GM23338 (cell line): ENCODE measurements around the gene NKAIN2. TPM values are rescaled to one million over a fixed set of nuclear protein-coding genes. Genes with fewer than 3 reads are reported as not detected.

Source experiments
- ATAC-seq: fragments of 200-7000 bp; cut with Tn5 transposase; 3 replicates; pipeline ENCODE4 v1.9.1; 2020
- DNase-seq: peaks from one replicate; pipeline ENCODE4 v3.0.0-alpha.2; 2015; ENCODE audit warnings: low spot score
- H2AFZ ChIP-seq: fragments of 200-600 bp; sonication (generic); 2 replicates; pipeline ENCODE4 v1.8.0; 2016; ENCODE audit warnings: antibody characterized with exemption, mild to moderate bottlenecking, moderate library complexity
- H3F3A ChIP-seq: fragments of 200-600 bp; sonication (generic); replicated peaks from 2 replicates; pipeline ENCODE4 v1.8.0; 2017; ENCODE audit warnings: antibody characterized with exemption, mixed run types, low read depth
- H3K27ac ChIP-seq: fragments of 200-600 bp; sonication (generic); 2 replicates; pipeline ENCODE4 v1.6.1; 2016; ENCODE audit warnings: low read depth
- H3K27me3 ChIP-seq: fragments of 200-600 bp; sonication (generic); 2 replicates; pipeline ENCODE4 v1.8.0; 2016; ENCODE audit warnings: mild to moderate bottlenecking, mixed run types, moderate library complexity; ENCODE audit not compliant: insufficient read depth
- H3K36me3 ChIP-seq: fragments of 200-600 bp; sonication (generic); 2 replicates; pipeline ENCODE4 v1.8.0; 2016; ENCODE audit warnings: mild to moderate bottlenecking; ENCODE audit not compliant: insufficient read depth
- H3K4me1 ChIP-seq: fragments of 200-600 bp; sonication (generic); 2 replicates; pipeline ENCODE4 v1.8.0; 2016; ENCODE audit warnings: mild to moderate bottlenecking, moderate library complexity; ENCODE audit not compliant: insufficient read depth
- H3K4me2 ChIP-seq: fragments of 200-600 bp; sonication (generic); 2 replicates; pipeline ENCODE4 v1.7.1; 2017; ENCODE audit warnings: mixed run types
- H3K4me3 ChIP-seq: fragments of 200-600 bp; sonication (generic); 2 replicates; pipeline ENCODE4 v1.6.1; 2016; ENCODE audit warnings: mixed run types
- H3K79me2 ChIP-seq: fragments of 200-600 bp; sonication (generic); replicated peaks from 2 replicates; pipeline ENCODE4 v1.8.0; 2017; ENCODE audit warnings: mild to moderate bottlenecking; ENCODE audit not compliant: insufficient read depth
- H3K9me2 ChIP-seq: fragments of 200-600 bp; sonication (generic); 2 replicates; pipeline ENCODE4 v1.8.0; 2017; ENCODE audit not compliant: insufficient read depth
- H4K20me1 ChIP-seq: fragments of 200-600 bp; sonication (generic); replicated peaks from 2 replicates; pipeline ENCODE4 v1.8.0; 2017; ENCODE audit warnings: mild to moderate bottlenecking; ENCODE audit not compliant: insufficient read depth
- H3K27ac Mint-ChIP-seq: 2 replicates; pipeline ENCODE4 v1.8.0; 2020; ENCODE audit warnings: inconsistent platforms, mild to moderate bottlenecking, moderate library complexity, mixed read lengths
- H3K27me3 Mint-ChIP-seq: 3 replicates; pipeline ENCODE4 v1.8.0; 2022; ENCODE audit warnings: low read depth, mild to moderate bottlenecking, moderate library complexity, mixed read lengths, inconsistent platforms; ENCODE audit not compliant: insufficient read depth, poor library complexity
- H3K36me3 Mint-ChIP-seq: 3 replicates; pipeline ENCODE4 v1.8.0; 2021; ENCODE audit warnings: low read depth, mild to moderate bottlenecking, inconsistent platforms, moderate library complexity, mixed read lengths
- H3K4me1 Mint-ChIP-seq: 3 replicates; pipeline ENCODE4 v1.8.0; 2020; ENCODE audit warnings: mild to moderate bottlenecking, inconsistent platforms, mixed read lengths
- H3K4me3 Mint-ChIP-seq: 3 replicates; pipeline ENCODE4 v1.8.0; 2021; ENCODE audit warnings: moderate library complexity, mild to moderate bottlenecking, inconsistent platforms, mixed read lengths
- H3K9me3 Mint-ChIP-seq: 3 replicates; pipeline ENCODE4 v1.8.0; 2020; ENCODE audit warnings: moderate library complexity, mild to moderate bottlenecking, inconsistent platforms, mixed read lengths
- NANOG ChIP-seq: IDR thresholded peaks from 2 replicates; pipeline ENCODE4 v1.6.1; 2016; ENCODE audit warnings: antibody characterized with exemption, borderline replicate concordance
- STAT1 ChIP-seq: IDR thresholded peaks from one replicate; pipeline ENCODE4 v1.6.1; 2016; ENCODE audit warnings: antibody characterized with exemption; ENCODE audit not compliant: unreplicated experiment
- polyA plus RNA-seq: library from polyadenylated mRNA; unstranded; fragments of >200 nt; fragmentation: Nextera tagmentation; extraction: Ambion mirVana; gene quantifications from 2 replicates; pipeline ENCODE4 v1.2.1, GENCODE V29; 2016
- total RNA-seq: library from RNA; depleted of rRNA; stranded (reverse); fragments of >200 nt; shearing (Covaris generic); gene quantifications from 2 replicates; pipeline ENCODE4 v1.2.3, GENCODE V29; 2014
- TF ChIP-seq, protein P1 (sequence below): fragments of 250-450 bp; sonication (Bioruptor Pico); IDR thresholded peaks from 2 replicates; pipeline ENCODE4 v1.5.0; 2020; ENCODE audit warnings: mild to moderate bottlenecking, moderate library complexity
- TF ChIP-seq, protein P2 (sequence below): IDR thresholded peaks from 2 replicates; pipeline ENCODE4 v1.6.1; 2016; ENCODE audit warnings: antibody characterized with exemption

Gene NKAIN2
- total and polyA plus RNA-seq, 2 experiments from 2014 or later: 0.39 to 1.1 TPM

DNA sequence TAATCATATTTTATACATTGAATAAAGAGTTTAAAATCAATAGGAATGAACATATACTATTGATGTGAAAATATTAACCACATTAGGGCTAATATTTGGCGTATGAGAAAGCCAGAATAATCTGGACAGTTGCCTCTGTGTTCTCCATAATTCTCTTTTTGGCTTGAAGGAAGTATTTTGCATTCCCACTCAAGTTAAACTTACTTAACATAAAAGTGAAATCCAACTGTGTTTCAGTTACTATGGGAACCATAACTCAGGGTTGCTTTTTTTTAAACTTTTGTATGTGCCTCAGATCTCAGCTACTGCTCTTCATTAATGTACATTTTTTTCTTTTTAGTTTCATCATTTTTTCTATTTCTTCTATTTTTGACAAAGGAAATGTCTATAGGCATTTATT lies 479.8 kb downstream of the NKAIN2 start (continued):
- TF ChIP-seq, protein P1, sequence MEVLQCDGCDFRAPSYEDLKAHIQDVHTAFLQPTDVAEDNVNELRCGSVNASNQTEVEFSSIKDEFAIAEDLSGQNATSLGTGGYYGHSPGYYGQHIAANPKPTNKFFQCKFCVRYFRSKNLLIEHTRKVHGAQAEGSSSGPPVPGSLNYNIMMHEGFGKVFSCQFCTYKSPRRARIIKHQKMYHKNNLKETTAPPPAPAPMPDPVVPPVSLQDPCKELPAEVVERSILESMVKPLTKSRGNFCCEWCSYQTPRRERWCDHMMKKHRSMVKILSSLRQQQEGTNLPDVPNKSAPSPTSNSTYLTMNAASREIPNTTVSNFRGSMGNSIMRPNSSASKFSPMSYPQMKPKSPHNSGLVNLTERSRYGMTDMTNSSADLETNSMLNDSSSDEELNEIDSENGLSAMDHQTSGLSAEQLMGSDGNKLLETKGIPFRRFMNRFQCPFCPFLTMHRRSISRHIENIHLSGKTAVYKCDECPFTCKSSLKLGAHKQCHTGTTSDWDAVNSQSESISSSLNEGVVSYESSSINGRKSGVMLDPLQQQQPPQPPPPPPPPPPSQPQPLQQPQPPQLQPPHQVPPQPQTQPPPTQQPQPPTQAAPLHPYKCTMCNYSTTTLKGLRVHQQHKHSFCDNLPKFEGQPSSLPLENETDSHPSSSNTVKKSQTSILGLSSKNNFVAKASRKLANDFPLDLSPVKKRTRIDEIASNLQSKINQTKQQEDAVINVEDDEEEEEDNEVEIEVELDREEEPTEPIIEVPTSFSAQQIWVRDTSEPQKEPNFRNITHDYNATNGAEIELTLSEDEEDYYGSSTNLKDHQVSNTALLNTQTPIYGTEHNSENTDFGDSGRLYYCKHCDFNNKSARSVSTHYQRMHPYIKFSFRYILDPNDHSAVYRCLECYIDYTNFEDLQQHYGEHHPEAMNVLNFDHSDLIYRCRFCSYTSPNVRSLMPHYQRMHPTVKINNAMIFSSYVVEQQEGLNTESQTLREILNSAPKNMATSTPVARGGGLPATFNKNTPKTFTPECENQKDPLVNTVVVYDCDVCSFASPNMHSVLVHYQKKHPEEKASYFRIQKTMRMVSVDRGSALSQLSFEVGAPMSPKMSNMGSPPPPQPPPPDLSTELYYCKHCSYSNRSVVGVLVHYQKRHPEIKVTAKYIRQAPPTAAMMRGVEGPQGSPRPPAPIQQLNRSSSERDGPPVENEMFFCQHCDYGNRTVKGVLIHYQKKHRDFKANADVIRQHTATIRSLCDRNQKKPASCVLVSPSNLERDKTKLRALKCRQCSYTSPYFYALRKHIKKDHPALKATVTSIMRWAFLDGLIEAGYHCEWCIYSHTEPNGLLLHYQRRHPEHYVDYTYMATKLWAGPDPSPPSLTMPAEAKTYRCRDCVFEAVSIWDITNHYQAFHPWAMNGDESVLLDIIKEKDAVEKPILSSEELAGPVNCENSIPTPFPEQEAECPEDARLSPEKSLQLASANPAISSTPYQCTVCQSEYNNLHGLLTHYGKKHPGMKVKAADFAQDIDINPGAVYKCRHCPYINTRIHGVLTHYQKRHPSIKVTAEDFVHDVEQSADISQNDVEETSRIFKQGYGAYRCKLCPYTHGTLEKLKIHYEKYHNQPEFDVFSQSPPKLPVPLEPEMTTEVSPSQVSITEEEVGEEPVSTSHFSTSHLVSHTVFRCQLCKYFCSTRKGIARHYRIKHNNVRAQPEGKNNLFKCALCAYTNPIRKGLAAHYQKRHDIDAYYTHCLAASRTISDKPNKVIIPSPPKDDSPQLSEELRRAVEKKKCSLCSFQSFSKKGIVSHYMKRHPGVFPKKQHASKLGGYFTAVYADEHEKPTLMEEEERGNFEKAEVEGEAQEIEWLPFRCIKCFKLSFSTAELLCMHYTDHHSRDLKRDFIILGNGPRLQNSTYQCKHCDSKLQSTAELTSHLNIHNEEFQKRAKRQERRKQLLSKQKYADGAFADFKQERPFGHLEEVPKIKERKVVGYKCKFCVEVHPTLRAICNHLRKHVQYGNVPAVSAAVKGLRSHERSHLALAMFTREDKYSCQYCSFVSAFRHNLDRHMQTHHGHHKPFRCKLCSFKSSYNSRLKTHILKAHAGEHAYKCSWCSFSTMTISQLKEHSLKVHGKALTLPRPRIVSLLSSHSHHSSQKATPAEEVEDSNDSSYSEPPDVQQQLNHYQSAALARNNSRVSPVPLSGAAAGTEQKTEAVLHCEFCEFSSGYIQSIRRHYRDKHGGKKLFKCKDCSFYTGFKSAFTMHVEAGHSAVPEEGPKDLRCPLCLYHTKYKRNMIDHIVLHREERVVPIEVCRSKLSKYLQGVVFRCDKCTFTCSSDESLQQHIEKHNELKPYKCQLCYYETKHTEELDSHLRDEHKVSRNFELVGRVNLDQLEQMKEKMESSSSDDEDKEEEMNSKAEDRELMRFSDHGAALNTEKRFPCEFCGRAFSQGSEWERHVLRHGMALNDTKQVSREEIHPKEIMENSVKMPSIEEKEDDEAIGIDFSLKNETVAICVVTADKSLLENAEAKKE (CRISPR knock-in tag): no peak
- TF ChIP-seq, protein P2, sequence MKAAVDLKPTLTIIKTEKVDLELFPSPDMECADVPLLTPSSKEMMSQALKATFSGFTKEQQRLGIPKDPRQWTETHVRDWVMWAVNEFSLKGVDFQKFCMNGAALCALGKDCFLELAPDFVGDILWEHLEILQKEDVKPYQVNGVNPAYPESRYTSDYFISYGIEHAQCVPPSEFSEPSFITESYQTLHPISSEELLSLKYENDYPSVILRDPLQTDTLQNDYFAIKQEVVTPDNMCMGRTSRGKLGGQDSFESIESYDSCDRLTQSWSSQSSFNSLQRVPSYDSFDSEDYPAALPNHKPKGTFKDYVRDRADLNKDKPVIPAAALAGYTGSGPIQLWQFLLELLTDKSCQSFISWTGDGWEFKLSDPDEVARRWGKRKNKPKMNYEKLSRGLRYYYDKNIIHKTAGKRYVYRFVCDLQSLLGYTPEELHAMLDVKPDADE: no peak
- TF ChIP-seq STAT1: no peak
- TF ChIP-seq NANOG: no peak

DNA sequence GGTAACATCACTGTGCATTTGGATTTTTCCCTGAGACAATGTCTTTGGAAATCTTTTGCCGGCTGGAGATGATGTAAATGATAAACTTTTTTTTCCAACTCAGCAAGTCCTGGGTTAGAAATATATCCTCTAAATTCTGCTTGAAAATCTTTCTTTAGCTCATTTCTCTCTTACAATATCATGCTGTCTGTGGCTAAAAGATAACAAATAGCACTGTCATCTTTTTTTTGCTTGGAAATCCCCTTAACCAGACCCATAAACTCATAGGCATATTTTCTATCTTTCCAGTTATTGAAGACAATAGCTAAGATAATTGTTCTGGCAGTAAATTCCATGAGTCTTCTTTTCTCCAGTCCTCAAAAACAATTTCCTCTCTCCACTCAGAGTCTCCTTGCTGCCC lies 481.5 kb downstream of the NKAIN2 start:
- no peaks in the 10 kb centered on the region for H3K9me2 ChIP-seq
- no peak for DNase-seq
- no peaks in the 10 kb centered on the region for H4K20me1 ChIP-seq
- no peaks in the 10 kb centered on the region for H3K4me1 ChIP-seq
- H3K27me3 Mint-ChIP-seq: no peaks in the 10 kb centered on the region
- H3K4me2 ChIP-seq: no peak overlapping the region
- no peaks in the 10 kb centered on the region for H3K36me3 Mint-ChIP-seq
- no peak overlapping the region for H3K27ac Mint-ChIP-seq
- H3K4me3 Mint-ChIP-seq: no peak overlapping the region
- no peak overlapping the region for H3K4me3 ChIP-seq
- no peak for ATAC-seq
- no peak overlapping the region for H2AFZ ChIP-seq
- H3K9me3 Mint-ChIP-seq: no peaks in the 10 kb centered on the region
- no peaks in the 10 kb centered on the region for H3K36me3 ChIP-seq
- peaks cover 3% of the 10 kb centered on the region; the same call in 1 of the 3 replicates for H3K4me1 Mint-ChIP-seq
- no peaks in the 10 kb centered on the region for H3K79me2 ChIP-seq
- H3K27ac ChIP-seq: no peak overlapping the region
- no peaks in the 10 kb centered on the region for H3K27me3 ChIP-seq
- no peaks in the 10 kb centered on the region for H3F3A ChIP-seq
- no peak for TF ChIP-seq NANOG
- TF ChIP-seq, protein P1 (CRISPR knock-in tag): no peak
